HepG2 (cell line): ENCODE results near the gene OMG.

ENCODE experiments used
- PCBP1 ChIP-seq: fragments of 200-400 bp; formaldehyde crosslinking; IDR thresholded peaks from 2 replicates; pipeline ENCODE4 v1.6.1; 2017; ENCODE audit warnings: mild to moderate bottlenecking, low read depth, low read length, borderline replicate concordance
- TF ChIP-seq, protein P1 (sequence below): IDR thresholded peaks from 2 replicates; pipeline ENCODE4 v1.6.1; 2016

DNA sequence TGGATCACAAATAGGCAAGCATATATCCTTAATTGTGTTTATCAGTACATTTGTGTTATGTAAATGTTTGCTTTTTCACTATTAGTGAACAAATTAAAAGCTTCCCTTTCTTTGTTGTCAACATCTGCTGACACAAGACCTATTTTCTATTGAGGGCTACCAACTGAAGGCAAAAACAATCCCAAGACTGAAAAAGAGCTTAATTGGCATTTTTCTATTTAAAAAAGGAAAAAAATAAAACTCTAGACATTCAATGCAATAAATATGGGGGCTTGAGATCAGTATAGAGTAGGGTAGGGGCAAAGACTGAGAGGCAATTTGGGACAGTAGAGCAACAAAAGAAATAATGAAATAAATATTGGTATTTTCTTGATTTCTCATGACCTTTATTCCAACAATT lies 24.2 kb downstream of the OMG start:
- TF ChIP-seq PCBP1: no peak
- TF ChIP-seq, protein P1, sequence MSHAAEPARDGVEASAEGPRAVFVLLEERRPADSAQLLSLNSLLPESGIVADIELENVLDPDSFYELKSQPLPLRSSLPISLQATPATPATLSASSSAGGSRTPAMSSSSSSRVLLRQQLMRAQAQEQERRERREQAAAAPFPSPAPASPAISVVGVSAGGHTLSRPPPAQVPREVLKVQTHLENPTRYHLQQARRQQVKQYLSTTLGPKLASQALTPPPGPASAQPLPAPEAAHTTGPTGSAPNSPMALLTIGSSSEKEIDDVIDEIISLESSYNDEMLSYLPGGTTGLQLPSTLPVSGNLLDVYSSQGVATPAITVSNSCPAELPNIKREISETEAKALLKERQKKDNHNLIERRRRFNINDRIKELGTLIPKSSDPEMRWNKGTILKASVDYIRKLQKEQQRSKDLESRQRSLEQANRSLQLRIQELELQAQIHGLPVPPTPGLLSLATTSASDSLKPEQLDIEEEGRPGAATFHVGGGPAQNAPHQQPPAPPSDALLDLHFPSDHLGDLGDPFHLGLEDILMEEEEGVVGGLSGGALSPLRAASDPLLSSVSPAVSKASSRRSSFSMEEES: no peak
